AG09319 (cell line): ENCODE data around the gene MKRN2OS.

Experiments
- DNase-seq: peaks from one replicate; pipeline ENCODE4 v3.0.0-alpha.2; 2010; ENCODE audit warnings: low read depth; ENCODE audit errors: extremely low read depth
- TF ChIP-seq, protein P1 (sequence below): IDR thresholded peaks from 2 replicates; pipeline ENCODE4 v1.5.1; 2011; ENCODE audit warnings: low read depth, mild to moderate bottlenecking, inconsistent platforms, low read length, moderate library complexity

Gene MKRN2OS

DNA sequence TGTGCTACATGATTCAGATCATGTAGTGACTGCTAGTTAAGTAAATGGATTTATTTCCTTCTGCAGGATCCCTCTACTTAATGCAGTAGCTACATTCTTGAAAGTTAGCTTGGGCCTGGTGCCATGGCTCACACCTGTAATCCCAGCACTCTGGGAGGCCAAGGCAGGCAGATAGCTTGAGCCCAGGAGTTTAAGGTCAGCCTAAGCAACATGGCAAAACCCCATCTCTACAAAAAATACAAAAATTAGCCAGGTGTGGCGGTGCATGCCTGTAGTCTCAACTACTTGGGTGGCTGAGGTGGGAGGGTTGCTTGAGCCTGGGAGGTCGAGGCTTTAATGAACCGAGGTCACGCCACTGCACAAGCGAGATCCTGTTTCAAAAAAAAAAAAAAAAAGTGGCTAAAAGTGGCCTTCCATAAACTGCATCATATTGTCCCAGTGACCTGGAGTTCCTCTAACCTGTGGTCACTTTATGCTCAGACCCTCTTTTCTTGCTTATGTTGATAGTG lies 39.0 kb downstream of the MKRN2OS start:
- TF ChIP-seq, protein P1, sequence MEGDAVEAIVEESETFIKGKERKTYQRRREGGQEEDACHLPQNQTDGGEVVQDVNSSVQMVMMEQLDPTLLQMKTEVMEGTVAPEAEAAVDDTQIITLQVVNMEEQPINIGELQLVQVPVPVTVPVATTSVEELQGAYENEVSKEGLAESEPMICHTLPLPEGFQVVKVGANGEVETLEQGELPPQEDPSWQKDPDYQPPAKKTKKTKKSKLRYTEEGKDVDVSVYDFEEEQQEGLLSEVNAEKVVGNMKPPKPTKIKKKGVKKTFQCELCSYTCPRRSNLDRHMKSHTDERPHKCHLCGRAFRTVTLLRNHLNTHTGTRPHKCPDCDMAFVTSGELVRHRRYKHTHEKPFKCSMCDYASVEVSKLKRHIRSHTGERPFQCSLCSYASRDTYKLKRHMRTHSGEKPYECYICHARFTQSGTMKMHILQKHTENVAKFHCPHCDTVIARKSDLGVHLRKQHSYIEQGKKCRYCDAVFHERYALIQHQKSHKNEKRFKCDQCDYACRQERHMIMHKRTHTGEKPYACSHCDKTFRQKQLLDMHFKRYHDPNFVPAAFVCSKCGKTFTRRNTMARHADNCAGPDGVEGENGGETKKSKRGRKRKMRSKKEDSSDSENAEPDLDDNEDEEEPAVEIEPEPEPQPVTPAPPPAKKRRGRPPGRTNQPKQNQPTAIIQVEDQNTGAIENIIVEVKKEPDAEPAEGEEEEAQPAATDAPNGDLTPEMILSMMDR, result no peak
- no peak for DNase-seq

DNA sequence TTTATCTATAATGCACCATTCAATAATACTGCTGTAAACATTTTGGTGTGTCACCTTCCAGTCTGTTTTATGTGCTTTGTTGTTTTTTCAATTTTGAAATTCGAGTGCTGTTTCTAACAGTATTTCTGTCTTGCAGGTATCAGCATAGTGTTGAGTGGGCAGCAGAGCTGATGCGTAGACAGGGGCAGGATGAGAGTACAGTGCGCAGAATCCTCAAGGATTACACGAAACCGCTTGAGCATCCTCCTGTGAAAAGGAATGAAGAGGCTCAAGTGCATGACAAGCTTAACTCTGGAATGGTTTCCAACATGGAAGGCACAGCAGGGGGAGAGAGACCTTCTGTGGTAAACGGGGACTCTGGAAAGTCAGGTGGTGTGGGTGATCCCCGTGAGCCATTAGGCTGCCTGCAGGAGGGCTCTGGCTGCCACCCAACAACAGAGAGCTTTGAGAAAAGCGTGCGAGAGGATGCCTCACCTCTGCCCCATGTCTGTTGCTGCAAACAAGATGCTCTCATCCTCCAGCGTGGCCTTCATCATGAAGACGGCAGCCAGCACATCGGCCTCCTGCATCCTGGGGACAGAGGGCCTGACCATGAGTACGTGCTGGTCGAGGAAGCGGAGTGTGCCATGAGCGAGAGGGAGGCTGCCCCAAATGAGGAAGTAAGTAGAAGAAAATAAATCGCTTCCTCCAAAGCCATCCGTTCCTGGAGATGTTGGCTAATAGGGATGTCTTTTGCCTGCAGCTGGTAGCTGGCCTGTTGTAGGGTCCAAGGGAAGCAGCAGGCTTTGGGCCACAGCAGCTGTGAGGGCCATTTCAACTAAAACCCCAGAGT lies 42.0 kb downstream of the MKRN2OS start:
- DNase-seq, result no peak

DNA sequence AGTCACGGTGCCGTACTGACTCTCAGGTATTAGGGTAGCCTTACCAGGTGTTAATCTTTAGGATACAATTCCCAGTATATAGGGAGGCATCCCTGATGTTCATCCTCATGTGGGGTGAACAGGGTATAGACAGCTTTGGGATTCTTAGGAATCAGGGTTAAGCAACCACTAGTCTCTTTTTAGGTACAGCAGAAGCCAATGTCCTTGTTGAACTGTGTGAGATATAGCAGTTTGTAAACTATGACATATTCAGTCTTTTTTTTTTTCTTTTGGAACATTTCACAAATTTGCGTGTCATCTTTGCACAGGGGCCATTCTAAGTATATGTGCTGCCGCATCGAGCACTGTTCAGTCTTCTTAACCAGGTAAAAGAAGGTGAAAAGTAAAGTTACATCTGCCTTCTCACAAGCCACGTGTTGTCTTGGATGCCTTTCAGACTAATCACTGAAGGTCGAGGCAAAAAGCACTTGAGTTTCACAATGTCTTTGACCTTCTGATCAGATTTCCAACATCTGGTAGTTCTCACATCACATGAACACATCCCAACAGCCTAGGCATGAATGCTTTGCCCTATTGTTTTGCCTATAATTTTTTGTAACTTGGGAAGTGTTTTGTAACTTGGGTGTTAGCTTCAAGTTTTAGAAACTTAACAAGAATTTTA lies 43.8 kb downstream of the MKRN2OS start:
- TF ChIP-seq, protein P1, result no peak
- peak; percentile 58 for DNase-seq

More for the DNA sequence above, 42.0 kb downstream of the MKRN2OS start:
- TF ChIP-seq, protein P1, result no peak

DNA sequence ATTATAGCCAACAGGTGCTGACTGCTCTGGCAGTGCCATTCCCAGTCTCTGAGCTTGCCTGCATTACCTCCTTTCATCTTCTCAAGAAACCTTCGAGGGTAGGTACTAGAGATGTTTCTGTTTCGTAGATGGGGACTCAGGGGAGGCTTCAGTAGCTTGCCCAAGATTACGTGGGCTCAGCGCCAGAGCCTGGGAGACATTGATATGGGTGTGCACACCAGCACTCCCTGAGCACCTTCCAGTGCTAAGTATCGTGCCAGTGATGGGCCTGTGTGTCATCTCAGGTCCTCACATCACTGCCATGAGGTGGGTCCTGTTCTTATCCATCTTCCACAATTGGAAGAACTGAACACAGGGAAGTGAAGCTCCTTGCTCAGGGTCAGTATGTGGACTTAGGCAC lies 45.8 kb downstream of the MKRN2OS start:
- DNase-seq, result no peak
- TF ChIP-seq, protein P1, result no peak

DNA sequence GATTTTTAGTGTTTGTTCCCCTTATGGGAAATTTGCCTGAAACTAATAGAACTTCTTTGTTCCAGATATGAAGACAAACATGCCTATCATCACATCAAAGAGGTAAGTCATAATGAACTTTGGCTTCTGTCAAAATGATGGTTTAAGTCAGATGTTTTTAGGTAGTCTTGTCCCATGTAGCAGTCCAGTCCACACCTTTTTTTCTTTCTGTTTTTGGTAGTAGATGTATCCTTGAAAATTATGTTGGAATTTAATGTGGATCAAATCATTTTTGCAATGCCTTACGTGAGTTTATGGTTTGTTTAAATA lies 48.9 kb downstream of the MKRN2OS start:
- TF ChIP-seq, protein P1, result no peak
- DNase-seq, result no peak

DNA sequence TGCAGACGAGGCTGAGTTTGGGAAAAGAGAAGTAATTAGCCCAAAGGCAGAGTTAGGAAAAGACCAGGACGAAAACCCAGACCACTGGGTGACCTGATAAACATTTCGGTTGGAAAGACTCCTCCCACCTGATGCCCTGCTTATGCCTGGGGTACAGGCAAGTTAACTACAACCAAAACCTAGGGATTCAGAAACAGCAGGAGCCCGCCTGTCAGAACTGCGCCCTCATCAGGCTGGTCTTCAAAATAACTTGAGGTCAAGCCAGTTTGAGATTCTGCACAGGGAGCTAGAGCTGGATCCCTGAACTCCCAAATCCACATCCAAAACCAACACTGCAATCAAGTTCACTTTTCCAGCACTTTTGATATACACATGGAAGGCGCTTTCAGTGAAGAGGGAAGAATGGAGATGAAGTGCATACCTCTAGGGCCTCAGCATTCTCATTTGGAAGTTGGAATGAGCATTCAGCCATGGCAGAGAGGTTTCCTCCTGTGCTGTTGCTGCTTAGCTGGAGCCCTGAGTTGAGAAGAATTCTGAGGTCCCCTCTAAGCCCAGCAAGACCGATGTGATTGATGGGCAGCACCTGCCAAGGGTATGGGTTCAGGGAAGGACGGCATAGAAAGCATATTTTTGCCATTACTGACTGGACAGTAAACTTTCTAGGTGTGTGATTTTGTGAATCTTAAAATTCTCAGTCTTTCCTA lies 49.4 kb downstream of the MKRN2OS start:
- TF ChIP-seq, protein P1, result no peak
- no peak for DNase-seq

DNA sequence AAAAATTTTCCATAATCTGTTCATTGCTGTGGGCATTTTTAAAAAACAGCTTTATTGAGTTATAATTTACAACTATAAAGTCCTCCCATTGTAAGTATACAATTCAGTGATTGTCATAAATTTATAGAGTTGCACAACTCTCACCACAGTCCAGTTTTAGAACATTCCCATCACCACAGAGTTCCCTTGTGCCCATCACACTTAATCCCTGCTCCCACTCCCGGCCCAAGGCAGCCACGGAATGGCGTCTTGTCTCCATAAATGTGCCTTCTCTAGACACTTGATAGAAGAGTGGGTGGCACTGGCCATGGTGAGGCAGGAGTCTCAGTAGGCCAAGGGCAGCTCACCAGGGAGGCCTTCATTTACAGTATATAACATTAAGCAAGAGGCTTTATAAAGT lies 54.8 kb downstream of the MKRN2OS start:
- DNase-seq, result no peak
- TF ChIP-seq, protein P1, result no peak
